GM21528 (cell line): ENCODE measurements around the gene DDX39B.
"Not testable (repeated sequence)": the region's sequence is repeated elsewhere in the genome, so short reads cannot be mapped to it uniquely, and the experiment has no call there.

ENCODE experiments used
- ATAC-seq: cut with Tn5 transposase; IDR thresholded peaks from one replicate; pipeline ENCODE4 v1.9.1; 2021; ENCODE audit warnings: mild to moderate bottlenecking, moderate library complexity; ENCODE audit not compliant: unreplicated experiment, low FRiP score

DDX39B gene

GRCh38 chr6:31551371-31551770 lies 9.6 kb upstream of the DDX39B start:
- ATAC-seq: not testable (repeated sequence)

- ATAC-seq: no peak
Observed at GRCh38 chr6:31548544-31548873, 6.7 kb upstream of the DDX39B start.

GRCh38 chr6:31547727-31548543 lies 6.1 kb upstream of the DDX39B start:
- ATAC-seq: no peak

- peak; percentile 49 for ATAC-seq
Observed at GRCh38 chr6:31546958-31547726, 5.3 kb upstream of the DDX39B start, which contains the start of gene NFKBIL1. NFKBIL1 (plus strand) TSS chr6:31547608; CDS start chr6:31547695, 87 bp downstream.

- ATAC-seq: peak; percentile 47
Observed at GRCh38 chr6:31546339-31546957, 4.6 kb upstream of the DDX39B start, which contains the start of gene ATP6V1G2. ATP6V1G2 (minus strand) TSS chr6:31546608; CDS start chr6:31546559, 49 bp downstream.

GRCh38 chr6:31545291-31545690 lies 3.5 kb upstream of the DDX39B start:
- ATAC-seq: no peak

GRCh38 chr6:31544676-31545075 lies 2.9 kb upstream of the DDX39B start:
- no peak for ATAC-seq

GRCh38 chr6:31543639-31544038 lies 1.8 kb upstream of the DDX39B start:
- ATAC-seq: no peak

GRCh38 chr6:31541059-31541657 lies 645 bp downstream of the DDX39B start:
- ATAC-seq: peak; percentile 3

- ATAC-seq: no peak
Observed at GRCh38 chr6:31540640-31541039, 1.2 kb downstream of the DDX39B start.

- no peak for ATAC-seq
Observed at GRCh38 chr6:31538805-31539400, 2.9 kb downstream of the DDX39B start.

- ATAC-seq: no peak
Observed at GRCh38 chr6:31535538-31536324, 6.1 kb downstream of the DDX39B start.

- ATAC-seq: no peak
Observed at GRCh38 chr6:31534521-31535040, 7.2 kb downstream of the DDX39B start.

GRCh38 chr6:31534011-31534410 lies 7.8 kb downstream of the DDX39B start:
- no peak for ATAC-seq

GRCh38 chr6:31533455-31533841 lies 8.4 kb downstream of the DDX39B start:
- ATAC-seq: no peak

GRCh38 chr6:31532644-31533454 lies 9.0 kb downstream of the DDX39B start:
- ATAC-seq: no peak

- no peak for ATAC-seq
Observed at GRCh38 chr6:31531771-31532643, 9.8 kb downstream of the DDX39B start.

- no peak for ATAC-seq
Observed at GRCh38 chr6:31531162-31531561, 10.6 kb downstream of the DDX39B start.
